T follicular helper cell (primary cell): ENCODE measurements around the gene LDLRAD3.

ENCODE experiments used
- DNase-seq: peaks from one replicate; pipeline ENCODE4 v3.0.0-alpha.2; 2020; ENCODE audit warnings: low read depth

The LDLRAD3 gene

DNA sequence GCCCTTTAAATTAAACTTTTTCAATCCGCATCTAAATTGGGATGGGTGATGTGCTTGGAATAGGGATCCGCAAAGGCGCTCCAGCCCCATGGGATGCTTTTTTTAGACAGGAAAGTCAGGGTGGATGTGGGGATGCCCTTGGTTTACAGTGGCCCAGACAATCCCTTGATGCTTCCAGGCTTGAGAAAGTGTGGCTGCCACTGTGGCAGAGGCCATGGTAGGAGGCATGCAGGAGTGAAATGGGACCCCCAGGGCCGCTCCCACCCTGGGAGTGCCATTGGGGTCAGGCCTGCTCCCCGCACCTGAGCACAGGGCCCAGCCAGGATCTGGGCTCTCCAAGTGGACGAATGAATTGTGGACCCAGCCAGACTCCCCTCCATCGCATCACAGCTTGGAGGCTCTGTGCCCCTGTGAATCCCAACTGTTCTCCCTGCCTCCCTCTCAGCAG, 269.6 kb downstream of the LDLRAD3 start:
- DNase-seq, result no peak

DNA sequence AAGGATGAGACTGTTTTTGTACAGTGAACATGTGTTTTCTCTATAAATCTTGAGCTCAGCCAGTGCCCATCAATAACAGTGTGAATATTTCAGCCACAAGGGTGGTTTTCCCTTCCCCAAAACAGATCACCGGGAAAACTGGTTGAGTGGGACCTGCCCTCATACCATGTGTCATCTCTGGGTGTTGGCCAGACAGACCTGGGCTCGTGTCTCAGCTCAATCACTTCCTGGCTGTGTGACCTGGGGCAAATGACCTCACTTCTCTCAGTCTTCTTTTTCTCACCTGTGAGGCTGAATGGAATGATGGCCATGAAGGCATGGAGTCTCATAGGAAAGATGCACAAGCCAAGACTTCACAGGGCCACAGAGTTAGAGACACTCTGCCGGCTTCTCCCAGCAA, 270.6 kb downstream of the LDLRAD3 start:
- no peak for DNase-seq

DNA sequence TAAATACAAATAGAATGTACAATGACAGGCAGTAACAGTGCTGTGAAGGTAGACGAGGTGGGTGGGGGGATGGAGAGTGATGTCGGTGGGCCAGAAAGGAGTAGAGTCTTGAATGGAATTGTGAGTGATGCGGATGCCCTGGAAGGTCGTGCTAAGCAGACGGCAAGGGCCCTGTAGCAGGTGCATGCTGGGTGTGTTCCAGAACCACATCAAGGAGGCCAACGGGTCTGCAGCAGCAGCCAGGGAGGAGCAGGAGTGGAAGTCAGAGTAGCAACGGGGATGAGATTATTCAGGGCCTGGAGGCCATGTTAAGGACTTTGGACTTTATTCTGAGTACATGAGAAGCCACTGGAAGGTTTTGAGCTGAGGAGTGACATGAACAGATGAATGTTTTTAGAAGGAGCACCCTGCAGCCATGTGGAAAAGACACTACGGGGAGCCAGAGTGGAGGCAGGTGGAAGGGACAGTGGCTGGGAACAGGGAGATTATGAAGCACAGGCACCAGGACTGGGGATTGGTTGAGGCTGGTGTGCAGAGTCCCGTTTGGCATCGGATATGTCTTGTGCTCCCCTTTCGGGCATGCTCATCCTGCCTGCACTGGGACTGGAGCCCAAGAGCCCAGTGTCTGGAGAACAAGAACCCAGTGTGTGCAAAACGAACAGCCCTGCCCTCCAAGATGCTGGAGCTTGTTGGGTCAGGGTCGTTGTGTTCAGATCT, 271.3 kb downstream of the LDLRAD3 start:
- DNase-seq, result no peak

DNA sequence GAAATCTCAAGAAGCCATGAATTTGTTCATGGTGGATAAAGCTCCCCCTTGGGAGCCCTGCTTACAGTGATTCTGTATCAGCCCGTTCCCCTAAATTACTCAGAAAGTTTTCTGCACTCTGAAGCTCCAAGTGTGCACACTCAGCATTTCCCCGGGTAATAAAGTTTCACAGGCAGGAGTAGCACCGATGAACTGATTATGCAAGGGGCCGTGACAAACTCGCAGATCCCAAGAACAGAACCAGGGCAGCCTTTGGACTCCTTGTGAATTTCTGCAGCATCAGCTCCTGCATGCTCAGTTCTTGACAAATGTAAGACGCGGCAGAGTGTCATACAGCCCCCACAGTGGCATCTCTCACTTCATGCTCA, 271.8 kb downstream of the LDLRAD3 start:
- DNase-seq, result no peak

DNA sequence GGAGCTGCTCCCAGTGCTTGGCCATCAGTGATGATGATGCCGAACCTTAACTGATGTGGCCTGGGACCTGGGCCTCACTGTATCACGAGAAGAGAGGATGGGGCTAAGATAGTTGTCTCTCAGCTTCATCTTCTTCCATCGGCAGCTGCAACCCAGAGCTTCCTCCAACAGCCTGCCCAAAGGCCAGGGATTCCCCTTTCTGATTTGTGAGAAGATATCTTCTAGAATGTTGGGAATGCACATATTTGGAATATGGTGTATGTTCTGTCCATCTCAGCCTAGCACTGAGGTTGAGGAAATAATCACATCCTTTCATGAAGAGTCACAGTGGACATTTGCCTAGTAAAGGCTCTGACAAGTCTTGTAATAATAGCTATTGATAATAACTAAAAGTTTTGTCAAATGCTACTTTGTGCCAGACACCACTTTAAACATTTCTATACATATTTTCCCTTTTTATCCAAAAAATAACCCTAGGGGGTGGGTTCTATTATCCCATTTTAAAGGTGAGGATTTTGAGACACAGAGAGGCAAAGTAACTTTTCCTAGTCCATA, 272.3 kb downstream of the LDLRAD3 start:
- no peak for DNase-seq

DNA sequence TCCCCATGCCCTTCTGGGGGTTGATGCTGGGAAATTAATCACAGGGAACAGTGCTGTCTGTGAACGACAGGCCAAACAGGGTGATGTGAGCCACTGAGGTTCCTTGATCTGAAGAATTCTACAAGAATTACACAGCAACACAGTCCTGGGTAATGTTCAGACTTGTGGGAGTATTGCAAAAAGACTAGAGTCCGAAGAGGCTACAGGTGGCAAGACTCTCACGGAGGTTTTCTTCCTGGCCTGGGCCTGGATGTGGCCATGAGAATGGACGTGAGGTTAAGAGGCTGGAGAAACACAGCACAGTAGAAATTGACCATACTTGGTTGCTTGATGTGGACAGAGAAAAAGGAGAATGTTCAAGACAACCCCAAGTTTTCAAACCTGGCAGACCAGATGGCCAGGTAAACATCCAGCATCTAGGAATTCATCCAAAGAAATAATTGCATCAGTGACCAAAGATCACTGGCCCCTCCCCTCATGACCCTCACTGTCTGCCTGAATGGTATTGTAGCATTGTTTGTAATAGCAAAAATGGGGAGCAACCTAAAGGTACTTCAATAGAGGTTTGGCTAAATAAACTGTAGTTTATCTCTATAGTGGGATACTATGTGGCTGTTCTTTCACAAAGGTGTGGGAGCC, 274.5 kb downstream of the LDLRAD3 start:
- DNase-seq, result no peak

DNA sequence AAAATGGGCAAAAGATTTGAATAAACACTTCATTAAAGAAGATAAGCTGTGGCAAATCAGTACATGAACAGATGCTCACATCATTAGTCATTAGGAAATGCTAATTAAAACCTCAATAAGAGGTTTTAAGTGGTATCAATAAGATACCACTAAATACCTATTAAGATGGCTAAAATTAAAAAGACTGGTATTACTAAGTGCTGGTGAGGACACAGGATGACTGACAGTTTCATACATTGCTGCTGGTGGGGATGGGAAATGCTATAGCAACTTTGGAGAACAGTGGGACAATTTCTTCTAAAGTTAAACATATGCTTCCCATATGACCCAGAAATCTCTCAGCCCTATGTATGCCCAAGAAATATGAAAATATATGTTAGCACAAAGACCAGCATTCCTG, 276.1 kb downstream of the LDLRAD3 start:
- DNase-seq, result no peak

DNA sequence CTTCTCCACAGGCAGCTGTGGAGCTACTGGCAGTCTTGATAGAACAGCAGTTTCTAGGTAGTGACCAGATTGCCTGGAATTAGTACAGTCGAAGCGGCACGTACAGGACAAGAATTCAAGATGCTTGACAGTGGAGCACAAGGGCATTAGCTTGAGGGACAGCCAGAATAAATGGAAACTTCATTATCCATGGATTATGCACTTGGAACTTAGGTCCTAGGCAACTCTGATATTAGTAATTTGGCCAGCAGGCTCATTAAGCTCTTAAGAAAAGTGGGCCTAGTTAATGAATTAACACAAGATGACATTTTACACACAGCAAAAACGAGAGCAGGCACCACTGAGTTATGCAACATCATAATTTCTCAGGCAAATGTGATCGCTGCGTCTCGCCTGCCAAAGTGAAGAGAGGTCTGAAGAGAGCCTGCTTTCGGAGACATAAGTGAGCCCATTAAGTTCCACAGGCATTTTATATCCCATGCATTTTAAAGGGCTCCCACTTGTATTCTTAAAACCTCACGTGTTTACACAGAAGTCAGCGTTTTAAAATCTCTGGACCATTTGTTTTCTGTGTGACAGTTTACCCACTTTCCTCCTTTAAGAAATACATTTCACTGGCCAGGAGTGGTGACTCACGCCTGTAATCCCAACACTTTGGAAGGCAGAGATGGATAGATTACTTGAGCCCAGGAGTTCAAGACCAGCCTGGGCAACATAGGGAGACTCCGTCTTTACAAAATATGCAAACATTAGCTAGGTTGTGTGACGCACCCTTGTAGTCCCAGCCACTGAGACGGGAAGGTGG, 279.2 kb downstream of the LDLRAD3 start:
- DNase-seq, result no peak

DNA sequence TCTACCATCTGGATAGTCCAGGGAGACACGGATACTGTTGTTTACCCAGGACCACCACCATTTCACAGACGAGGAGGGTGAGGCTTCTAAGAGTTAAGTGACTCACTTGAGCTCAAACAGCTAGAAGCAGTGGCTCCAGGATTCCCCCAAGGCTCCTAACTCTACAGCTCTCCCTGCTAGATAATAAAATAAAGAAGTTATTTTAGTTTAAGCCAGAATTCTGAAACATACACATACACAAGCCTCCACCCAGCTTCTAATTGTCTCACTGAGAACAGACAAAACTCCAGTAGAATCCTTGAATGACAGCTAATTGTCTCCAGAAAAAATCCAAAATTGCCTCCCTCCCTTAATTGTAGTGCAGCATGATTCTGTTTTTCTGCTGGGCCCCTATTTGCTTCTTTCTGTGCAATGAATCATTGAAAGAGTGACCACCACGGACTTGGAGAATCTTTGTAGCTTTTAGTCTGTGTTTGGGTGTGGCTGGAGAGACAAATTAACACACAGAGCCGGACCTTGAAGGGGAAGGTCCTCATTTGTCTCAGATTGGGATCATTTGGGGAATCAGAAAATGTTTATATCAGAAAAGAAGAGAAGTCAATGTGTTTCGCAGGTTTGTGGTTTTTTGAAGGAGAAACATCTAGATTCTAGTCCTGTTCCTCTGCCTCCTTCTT, 280.5 kb downstream of the LDLRAD3 start:
- DNase-seq, result no peak

DNA sequence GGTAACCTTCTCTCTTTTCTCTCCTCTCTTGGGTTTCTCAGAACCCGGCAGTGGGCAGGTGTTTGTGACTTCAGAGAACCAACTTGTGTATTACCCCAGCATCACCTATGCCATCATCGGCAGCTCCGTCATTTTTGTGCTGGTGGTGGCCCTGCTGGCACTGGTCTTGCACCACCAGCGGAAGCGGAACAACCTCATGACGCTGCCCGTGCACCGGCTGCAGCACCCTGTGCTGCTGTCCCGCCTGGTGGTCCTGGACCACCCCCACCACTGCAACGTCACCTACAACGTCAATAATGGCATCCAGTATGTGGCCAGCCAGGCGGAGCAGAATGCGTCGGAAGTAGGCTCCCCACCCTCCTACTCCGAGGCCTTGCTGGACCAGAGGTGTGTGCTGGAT, 283.2 kb downstream of the LDLRAD3 start:
- DNase-seq, result no peak

DNA sequence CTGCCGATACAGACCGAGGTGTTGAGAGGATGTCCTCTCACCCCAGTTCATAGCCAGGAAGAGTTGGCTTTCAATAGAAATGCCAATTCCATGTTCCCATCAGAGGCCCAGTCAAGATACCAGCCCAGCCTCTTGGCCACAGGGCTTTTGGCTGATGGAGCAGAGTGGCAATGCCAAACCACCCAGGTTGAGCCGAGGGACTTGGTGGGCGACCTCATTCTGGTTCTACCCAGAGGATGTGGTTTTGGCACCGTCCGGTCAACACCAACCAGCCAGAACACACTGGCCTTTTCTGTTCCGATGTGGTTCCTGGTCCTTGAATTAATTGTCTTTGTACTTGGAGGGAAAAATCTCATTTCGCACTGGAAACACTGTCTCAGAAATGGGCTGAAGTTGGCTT, 284.8 kb downstream of the LDLRAD3 start:
- no peak for DNase-seq

DNA sequence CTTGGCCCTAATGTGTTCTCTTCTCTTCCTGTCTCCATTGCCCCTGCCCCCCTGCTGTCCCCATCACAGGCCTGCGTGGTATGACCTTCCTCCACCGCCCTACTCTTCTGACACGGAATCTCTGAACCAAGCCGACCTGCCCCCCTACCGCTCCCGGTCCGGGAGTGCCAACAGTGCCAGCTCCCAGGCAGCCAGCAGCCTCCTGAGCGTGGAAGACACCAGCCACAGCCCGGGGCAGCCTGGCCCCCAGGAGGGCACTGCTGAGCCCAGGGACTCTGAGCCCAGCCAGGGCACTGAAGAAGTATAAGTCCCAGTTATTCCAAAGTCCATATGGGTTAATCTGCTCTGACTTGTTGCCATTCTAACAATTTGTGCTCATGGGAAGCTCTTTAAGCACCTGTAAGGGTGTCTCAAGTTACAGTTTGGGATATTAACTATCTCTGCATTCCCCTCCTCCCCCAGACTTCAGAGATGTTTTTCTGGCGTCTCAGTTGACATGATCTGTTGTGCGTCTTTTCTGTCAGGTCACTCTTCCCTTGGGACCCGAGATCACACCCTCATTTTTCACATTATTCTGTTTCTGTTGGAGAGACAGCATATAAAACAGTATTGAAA, 285.3 kb downstream of the LDLRAD3 start:
- no peak for DNase-seq

DNA sequence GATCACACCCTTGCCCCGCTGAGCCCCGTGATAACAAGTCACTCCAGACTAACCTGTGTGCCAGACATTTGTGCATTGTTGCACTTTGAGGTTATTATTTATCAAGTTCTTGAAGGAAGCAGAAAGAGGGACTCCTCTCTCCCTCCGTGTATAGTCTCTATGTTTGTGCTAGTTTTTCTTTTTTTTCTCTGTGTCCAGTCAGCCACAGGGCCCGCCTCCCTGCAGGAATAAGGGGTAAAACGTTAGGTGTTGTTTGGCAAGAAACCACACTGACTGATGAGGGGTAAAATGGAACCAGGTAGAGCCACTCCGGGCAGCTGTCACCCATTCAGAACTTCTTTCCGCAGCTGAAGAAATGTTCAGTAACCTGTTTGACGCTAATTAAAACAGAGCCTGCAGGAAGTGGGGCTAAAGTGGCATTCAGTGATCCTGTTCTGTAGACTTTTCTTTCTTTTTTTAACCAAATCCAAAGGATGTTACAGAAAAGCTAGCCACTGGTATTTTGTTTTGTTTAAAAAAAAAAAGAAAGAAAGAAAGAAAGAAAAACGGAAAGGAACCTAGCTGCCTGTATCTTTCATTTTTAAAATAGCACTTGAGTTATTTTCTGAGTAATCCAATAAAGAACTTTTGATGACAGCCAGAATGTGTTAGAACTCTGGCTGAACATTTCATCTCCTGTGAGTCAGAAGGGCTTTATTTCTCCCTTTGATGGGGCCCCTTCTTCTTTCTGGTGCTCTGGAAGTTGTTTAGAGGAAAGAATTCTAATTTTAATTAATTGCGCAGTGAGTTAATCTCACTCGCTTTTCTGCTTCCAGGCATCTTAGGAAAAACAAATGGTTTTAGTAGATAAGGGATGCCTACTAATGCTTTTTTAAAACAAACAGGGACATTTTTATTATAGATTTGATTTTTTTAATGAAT, 287.2 kb downstream of the LDLRAD3 start:
- no peak for DNase-seq

DNA sequence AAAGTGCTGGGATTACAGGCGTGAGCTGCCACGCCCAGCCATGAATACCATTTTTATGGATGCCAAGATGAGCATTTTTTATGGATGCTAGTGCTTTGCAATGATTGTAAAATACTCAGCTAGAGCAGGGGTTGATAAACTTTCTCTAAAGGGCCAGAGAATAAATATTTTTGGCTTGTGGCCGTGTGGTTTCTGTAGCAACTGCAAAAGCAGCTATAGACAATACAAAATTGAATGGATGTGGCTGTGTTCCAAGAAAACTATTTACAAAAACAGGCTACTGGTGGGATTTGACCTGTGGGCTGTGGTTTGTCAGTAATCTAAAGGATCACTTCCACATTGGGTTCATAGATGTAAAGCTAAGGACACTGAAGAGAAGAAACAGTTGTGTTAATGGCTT, 289.3 kb downstream of the LDLRAD3 start:
- DNase-seq, result no peak

DNA sequence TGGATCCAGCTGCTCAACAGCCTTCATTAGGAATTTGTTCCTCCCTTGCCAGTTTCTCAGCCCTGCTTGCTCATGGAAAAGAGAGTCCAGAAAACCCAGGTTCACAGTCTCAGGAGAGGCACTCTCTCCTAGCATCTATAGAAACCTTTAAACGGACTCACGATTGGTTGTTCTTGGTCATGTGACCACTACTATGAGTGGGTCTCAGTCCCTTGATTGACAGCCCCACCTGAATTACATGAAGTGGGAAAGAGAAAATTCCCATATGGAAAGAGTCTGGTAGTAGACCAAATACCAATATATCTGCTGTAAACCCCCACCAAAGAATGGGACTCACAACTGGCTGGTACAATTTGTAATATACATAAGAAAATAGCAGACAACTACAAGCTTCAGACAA, 291.0 kb downstream of the LDLRAD3 start:
- no peak for DNase-seq

DNA sequence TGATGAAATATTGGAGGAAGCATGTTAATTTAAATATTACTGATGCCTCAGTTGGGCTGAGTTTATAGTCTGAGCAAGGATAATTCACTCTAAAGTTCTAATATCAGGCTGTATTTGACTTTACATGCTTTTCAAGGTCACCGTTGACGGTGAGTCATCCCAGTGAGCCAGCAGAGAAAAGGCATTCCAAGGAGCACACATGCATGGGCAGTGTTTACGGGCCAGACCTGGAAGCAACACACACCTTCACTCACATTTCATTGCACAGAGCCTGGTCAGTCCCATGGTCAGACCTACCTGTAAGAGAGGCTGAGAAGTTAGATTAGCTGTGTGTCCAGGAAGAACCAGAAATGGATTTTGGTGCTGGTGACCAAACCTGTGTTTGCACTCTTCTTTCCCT, 291.9 kb downstream of the LDLRAD3 start:
- no peak for DNase-seq

DNA sequence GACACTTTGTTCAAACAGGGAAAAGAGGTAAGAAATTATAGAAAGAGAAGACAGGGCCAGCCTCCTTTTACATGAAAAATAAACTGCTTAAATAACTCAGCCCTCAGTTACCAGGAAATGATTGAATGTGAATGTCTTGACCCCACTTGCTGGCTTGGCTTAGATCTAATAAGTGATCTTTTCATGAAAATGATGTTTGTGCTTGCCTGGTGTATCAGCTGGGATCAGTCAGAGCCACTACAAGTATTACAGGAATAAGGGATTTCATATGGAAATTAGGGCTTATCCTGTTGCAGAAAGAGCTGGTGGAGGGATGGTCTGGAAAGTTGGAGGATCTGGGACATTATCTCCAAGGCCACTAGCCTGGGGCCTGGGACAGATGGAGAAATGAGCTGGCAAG, 293.5 kb downstream of the LDLRAD3 start:
- no peak for DNase-seq

DNA sequence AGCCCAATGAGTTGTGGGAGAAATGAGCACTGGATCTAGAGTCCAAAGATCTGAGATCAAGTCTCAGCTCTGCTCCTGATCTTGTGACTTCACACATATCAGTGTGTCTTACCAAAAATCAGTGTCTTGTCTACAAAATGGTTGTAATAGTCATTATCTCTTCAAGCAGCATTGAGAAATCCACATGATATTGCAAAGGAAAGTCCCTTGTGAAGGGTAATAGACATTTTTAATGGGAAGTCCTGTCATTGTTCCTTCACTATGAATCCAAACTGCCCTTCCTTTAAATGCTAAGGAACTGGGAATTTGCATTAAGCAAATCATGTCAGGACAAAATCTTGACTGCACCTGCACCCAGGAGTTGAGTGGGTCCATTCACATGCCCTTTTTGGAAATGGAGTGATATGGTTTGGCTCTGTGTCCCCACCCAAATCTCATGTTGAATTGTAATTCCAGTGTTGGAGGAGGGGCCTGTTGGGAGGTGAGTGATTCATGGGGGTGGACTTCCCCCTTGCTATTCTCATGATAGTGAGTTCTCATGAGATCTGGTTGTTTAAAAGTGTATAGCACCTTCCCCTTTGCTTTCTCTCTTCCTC, 294.3 kb downstream of the LDLRAD3 start:
- no peak for DNase-seq

DNA sequence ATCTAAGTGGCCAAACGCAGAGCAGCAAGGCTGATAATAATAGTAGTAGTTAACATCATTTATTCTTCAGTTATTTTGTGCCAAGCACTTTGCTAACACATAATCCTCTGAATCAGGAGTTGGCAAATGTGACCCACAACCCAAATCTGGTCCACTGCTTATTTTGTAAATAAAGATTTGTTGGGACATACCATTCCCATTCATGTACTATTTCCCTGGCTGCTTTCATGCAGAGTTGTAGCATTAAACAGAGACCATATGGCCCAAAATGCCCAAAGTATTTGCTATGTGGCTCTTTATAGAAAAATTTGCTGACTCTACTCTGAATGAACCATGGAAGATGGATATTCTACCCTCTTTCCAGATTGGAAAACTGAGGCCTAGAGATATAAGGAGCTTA, 295.0 kb downstream of the LDLRAD3 start:
- DNase-seq, result no peak

DNA sequence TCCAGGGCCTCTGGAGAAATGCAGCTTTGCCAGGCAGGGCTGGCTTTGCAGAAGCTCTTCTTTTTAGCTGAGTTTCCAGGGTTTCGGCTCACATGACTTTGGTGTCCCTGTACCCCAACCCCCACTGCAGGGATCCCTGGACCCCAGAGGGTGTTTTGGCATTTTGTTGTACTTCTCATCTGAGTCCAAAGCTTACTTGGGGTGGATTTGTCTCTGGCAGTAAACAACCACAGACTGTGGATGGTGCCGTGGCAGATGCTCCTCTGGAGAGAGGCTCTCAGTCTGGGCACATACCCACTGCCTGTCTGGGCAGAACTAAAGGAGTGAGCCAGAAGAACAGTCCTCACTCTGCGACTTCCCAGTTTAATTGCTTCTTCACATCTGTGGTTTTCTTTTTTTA, 295.8 kb downstream of the LDLRAD3 start:
- DNase-seq, result no peak
